Measurements from ENCODE around the gene TMEM214. TPM values are rescaled to one million over a fixed set of nuclear protein-coding genes. Genes with fewer than 3 reads are reported as not detected.

TMEM214 gene
- total RNA-seq, 6 experiments from 2014 or later: 119 to 162 (median 144) TPM

DNA sequence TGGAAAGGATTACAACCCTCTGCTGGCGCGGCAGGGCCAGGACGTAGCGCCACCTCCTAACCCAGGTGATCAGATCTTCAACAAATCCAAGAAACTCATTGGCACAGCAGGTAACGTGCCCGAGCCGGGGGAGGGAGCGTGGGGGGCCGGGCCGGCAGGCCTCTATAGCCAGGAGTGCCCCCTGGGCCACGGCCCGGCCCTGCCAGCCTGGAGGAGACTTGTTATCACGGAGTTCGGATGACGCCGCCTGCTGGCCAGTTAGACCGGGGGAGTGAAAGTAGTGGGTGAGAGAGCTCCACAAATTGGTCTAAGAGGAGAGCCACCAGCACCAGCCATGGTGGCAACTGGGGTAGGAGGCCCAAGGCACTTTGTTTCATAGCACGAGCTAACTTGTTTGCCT lies 8.6 kb upstream of the TMEM214 start:
- Mint-ChIP-seq H3K4me1 (ENCODE audit: low read depth) (peaks cover 30% of the 10 kb centered on the region), H3K27ac (no peak overlapping the region), H3K4me3 (no peak overlapping the region), H3K36me3 (ENCODE audit: low read depth) (peaks cover 8% of the 10 kb centered on the region), H3K27me3 (ENCODE audit: insufficient read depth) (peaks cover 2% of the 10 kb centered on the region), H3K9me3 (no peaks in the 10 kb centered on the region)
- peak; percentile 33; the same call in 1 of the 2 replicates for TF ChIP-seq CTCF (IDR thresholded peaks at IDR 0.05)
- no peak for DNase-seq

DNA sequence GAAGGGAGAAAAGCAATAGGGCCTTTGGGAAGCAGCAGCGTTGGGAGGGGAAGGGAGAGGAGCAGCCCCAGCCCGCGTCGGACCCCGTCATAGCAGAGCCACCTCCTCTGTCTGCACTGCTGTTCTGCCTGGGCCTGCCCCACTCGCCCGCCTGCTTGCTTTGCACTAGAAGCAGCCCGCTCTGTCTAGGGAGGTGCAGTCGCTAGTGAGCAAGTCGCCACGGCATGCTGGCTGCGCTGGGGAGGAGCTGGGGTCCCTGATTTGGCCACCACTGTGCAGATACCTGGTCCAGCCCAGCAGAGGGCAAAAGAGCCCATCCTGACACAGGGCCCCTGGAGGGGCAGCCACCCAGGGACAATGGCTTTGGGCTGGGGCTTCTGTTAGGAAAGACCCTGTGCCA lies 8.0 kb upstream of the TMEM214 start:
- TF ChIP-seq CTCF (IDR thresholded peaks at IDR 0.05): no peak
- no peak overlapping the region for H3K27ac Mint-ChIP-seq
- peaks cover 37% of the 10 kb centered on the region for H3K4me1 Mint-ChIP-seq (ENCODE audit: low read depth)
- peaks cover 14% of the 10 kb centered on the region for H3K36me3 Mint-ChIP-seq (ENCODE audit: low read depth)
- peaks cover 5% of the 10 kb centered on the region for H3K27me3 Mint-ChIP-seq (ENCODE audit: insufficient read depth)
- DNase-seq: no peak
- H3K9me3 Mint-ChIP-seq: no peaks in the 10 kb centered on the region
- H3K4me3 Mint-ChIP-seq: no peak overlapping the region

DNA sequence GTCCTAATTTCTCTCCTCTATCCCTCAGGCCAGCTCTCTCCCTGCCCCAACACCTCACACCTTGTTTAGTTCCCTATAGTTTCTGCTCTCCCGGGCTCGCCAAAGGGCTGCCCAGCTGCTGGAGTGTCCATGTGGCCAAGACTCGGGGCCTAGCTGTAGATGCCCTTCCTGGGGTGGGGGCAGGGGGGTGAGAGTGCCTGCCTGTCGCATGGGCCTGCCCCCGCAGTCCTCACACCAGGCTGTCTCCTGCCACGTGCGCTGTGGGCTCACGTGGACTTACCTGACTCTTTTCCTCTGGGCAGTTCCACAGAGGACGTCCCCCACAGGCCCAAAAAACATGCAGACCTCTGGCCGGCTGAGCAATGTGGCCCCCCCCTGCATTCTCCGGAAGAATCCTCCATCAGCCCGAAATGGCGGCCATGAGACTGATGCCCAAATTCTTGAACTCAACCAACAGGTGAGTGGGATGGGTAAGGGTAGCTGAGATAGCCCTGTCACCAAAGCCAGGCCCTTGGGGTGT lies 7.4 kb upstream of the TMEM214 start:
- H3K4me3 Mint-ChIP-seq: no peak overlapping the region
- TF ChIP-seq CTCF (IDR thresholded peaks at IDR 0.05): no peak
- H3K36me3 Mint-ChIP-seq (ENCODE audit: low read depth): peaks cover 19% of the 10 kb centered on the region
- H3K27ac Mint-ChIP-seq: no peak overlapping the region
- no peaks in the 10 kb centered on the region for H3K9me3 Mint-ChIP-seq
- H3K4me1 Mint-ChIP-seq (ENCODE audit: low read depth): peaks cover 38% of the 10 kb centered on the region
- no peak for DNase-seq
- peaks cover 5% of the 10 kb centered on the region for H3K27me3 Mint-ChIP-seq (ENCODE audit: insufficient read depth)

GRCh38 chr2:27025861-27026851 lies 6.6 kb upstream of the TMEM214 start:
- no peak for TF ChIP-seq CTCF (IDR thresholded peaks at IDR 0.05)
- no peak overlapping the region for H3K4me3 Mint-ChIP-seq
- peaks cover 5% of the 10 kb centered on the region for H3K27me3 Mint-ChIP-seq (ENCODE audit: insufficient read depth)
- no peak for DNase-seq
- peaks cover 24% of the 10 kb centered on the region for H3K36me3 Mint-ChIP-seq (ENCODE audit: low read depth)
- H3K9me3 Mint-ChIP-seq: no peaks in the 10 kb centered on the region
- H3K27ac Mint-ChIP-seq: no peak overlapping the region
- H3K4me1 Mint-ChIP-seq (ENCODE audit: low read depth): peaks cover 34% of the 10 kb centered on the region

GRCh38 chr2:27027211-27027651 lies 5.5 kb upstream of the TMEM214 start:
- Mint-ChIP-seq H3K9me3 (no peaks in the 10 kb centered on the region), H3K27me3 (ENCODE audit: insufficient read depth) (peaks cover 5% of the 10 kb centered on the region), H3K4me3 (no peak overlapping the region), H3K36me3 (ENCODE audit: low read depth) (peaks cover 32% of the 10 kb centered on the region), H3K27ac (no peak overlapping the region), H3K4me1 (ENCODE audit: low read depth) (peaks cover 33% of the 10 kb centered on the region)
- TF ChIP-seq CTCF (IDR thresholded peaks at IDR 0.05): no peak
- DNase-seq: no peak

All from HFFc6 (cell line).